GM13976 (cell line): ENCODE results near the gene CC2D1A.

Source experiments
- DNase-seq: peaks from one replicate; pipeline ENCODE4 v3.0.0; 2012; ENCODE audit warnings: low spot score
- CTCF ChIP-seq: IDR thresholded peaks from 2 replicates; pipeline ENCODE4 v1.5.1; 2012; ENCODE audit warnings: borderline replicate concordance, mild to moderate bottlenecking; ENCODE audit not compliant: insufficient read depth; ENCODE audit errors: extremely low read depth, missing control alignments, control extremely low read depth
- in situ Hi-C: fragments of 300-500 bp; cut with MboI; formaldehyde crosslinking; loops from one replicate; pipeline ENCODE4 v1.12.0; 2022; ENCODE audit warnings: low sequenced_read_pairs, mixed read lengths, inconsistent platforms; ENCODE audit not compliant: unreplicated experiment

The CC2D1A gene

GRCh38 chr19:13959141-13959961 lies 53.4 kb downstream of the CC2D1A start:
- in situ Hi-C loops: no loop called here
- DNase-seq: no peak
- no peak for TF ChIP-seq CTCF

GRCh38 chr19:13959962-13960862 lies 54.2 kb downstream of the CC2D1A start:
- in situ Hi-C loops: no loop called here
- TF ChIP-seq CTCF: no peak
- no peak for DNase-seq

GRCh38 chr19:13960863-13961784 lies 55.1 kb downstream of the CC2D1A start:
- TF ChIP-seq CTCF: no peak
- no peak for DNase-seq
- in situ Hi-C loops: no loop called here

- DNase-seq: no peak
- no peak for TF ChIP-seq CTCF
- in situ Hi-C loops: no loop called here
These were observed 56.1 kb downstream of the CC2D1A start for GRCh38 chr19:13961826-13962698.

- in situ Hi-C loops: no loop called here
- DNase-seq: no peak
- TF ChIP-seq CTCF: no peak
These were observed 57.0 kb downstream of the CC2D1A start for GRCh38 chr19:13962699-13963602.
